A549 (cell line): Measurements from ENCODE around the gene ETFB. TPM values are rescaled to one million over a fixed set of nuclear protein-coding genes. Genes with fewer than 3 reads are reported as not detected.

Source experiments
- polyA plus RNA-seq, 4 experiments: library from polyadenylated mRNA; depleted of rRNA in 3 of 4; stranded (reverse); fragments of >200 nt; fragmentation: RNase III in 1 of 4; extraction: RNeasy Plus Mini Kit Qiagen cat#74134 plus additional on column Dnase treatment in 1 of 4; gene quantifications; 2 replicates in 3 of 4; 3 replicates in 1 of 4; pipeline ENCODE4 v1.2.3, GENCODE V29; 2011 to 2017

The ETFB gene
- polyA plus RNA-seq, 2 of the 4 experiments (the other 2 are of a cell fraction): 149 to 267 TPM

Other genes starting within 250 kb of the ETFB start
- not detected in 2 replicates for gene SIGLEC9, start 241.5 kb downstream of the ETFB start, polyA plus RNA-seq (2011; rRNA removed)
- not detected in 3 replicates for gene SIGLEC9, start 241.5 kb downstream of the ETFB start, polyA plus RNA-seq (2017; fragmentation: RNase III; extraction: RNeasy Plus Mini Kit Qiagen cat#74134 plus additional on column Dnase treatment)
- gene SIGLEC7, start 224.1 kb downstream of the ETFB start, polyA plus RNA-seq (2011; rRNA removed): not detected in 2 replicates
- not detected in 3 replicates for gene SIGLEC7, start 224.1 kb downstream of the ETFB start, polyA plus RNA-seq (2017; fragmentation: RNase III; extraction: RNeasy Plus Mini Kit Qiagen cat#74134 plus additional on column Dnase treatment)
- 0.10 and 0.40 TPM in 2 replicates for gene CD33, start 141.3 kb downstream of the ETFB start, polyA plus RNA-seq (2011; rRNA removed)
- gene CD33, start 141.3 kb downstream of the ETFB start, polyA plus RNA-seq (2017; fragmentation: RNase III; extraction: RNeasy Plus Mini Kit Qiagen cat#74134 plus additional on column Dnase treatment): 0.13 TPM in 1 of 3 replicates, not detected in the others
- not detected in 2 replicates for gene SIGLECL1, start 115.3 kb downstream of the ETFB start, polyA plus RNA-seq (2011; rRNA removed)
- gene SIGLECL1, start 115.3 kb downstream of the ETFB start, polyA plus RNA-seq (2017; fragmentation: RNase III; extraction: RNeasy Plus Mini Kit Qiagen cat#74134 plus additional on column Dnase treatment): not detected in 3 replicates
- gene IGLON5, start 54.7 kb downstream of the ETFB start, polyA plus RNA-seq (2011; rRNA removed): 0.04 and 0.08 TPM in 2 replicates
- gene IGLON5, start 54.7 kb downstream of the ETFB start, polyA plus RNA-seq (2017; fragmentation: RNase III; extraction: RNeasy Plus Mini Kit Qiagen cat#74134 plus additional on column Dnase treatment): 0.05 to 0.06 TPM in 2 of 3 replicates, not detected in the other
- gene VSIG10L, start 24.2 kb downstream of the ETFB start, polyA plus RNA-seq (2011; rRNA removed): 8.6 and 9.2 TPM in 2 replicates
- 5.7 to 6.8 TPM (median 6.7 TPM) in 3 replicates for gene VSIG10L, start 24.2 kb downstream of the ETFB start, polyA plus RNA-seq (2017; fragmentation: RNase III; extraction: RNeasy Plus Mini Kit Qiagen cat#74134 plus additional on column Dnase treatment)
- 1.1 and 1.7 TPM in 2 replicates for gene CLDND2, start 2.6 kb upstream of the ETFB start, polyA plus RNA-seq (2011; rRNA removed)
- 1.7 to 3.0 TPM (median 2.8 TPM) in 3 replicates for gene CLDND2, start 2.6 kb upstream of the ETFB start, polyA plus RNA-seq (2017; fragmentation: RNase III; extraction: RNeasy Plus Mini Kit Qiagen cat#74134 plus additional on column Dnase treatment)
- not detected in 2 replicates for gene NKG7, start 6.3 kb upstream of the ETFB start, polyA plus RNA-seq (2011; rRNA removed)
- not detected in 3 replicates for gene NKG7, start 6.3 kb upstream of the ETFB start, polyA plus RNA-seq (2017; fragmentation: RNase III; extraction: RNeasy Plus Mini Kit Qiagen cat#74134 plus additional on column Dnase treatment)
- gene LIM2, start 21.6 kb upstream of the ETFB start, polyA plus RNA-seq (2011; rRNA removed): not detected in 2 replicates
- not detected in 3 replicates for gene LIM2, start 21.6 kb upstream of the ETFB start, polyA plus RNA-seq (2017; fragmentation: RNase III; extraction: RNeasy Plus Mini Kit Qiagen cat#74134 plus additional on column Dnase treatment)
- gene C19orf84, start 24.2 kb upstream of the ETFB start, polyA plus RNA-seq (2011; rRNA removed): not detected in 2 replicates
- not detected in 3 replicates for gene C19orf84, start 24.2 kb upstream of the ETFB start, polyA plus RNA-seq (2017; fragmentation: RNase III; extraction: RNeasy Plus Mini Kit Qiagen cat#74134 plus additional on column Dnase treatment)
- gene SIGLEC10, start 51.3 kb upstream of the ETFB start, polyA plus RNA-seq (2011; rRNA removed): not detected in 2 replicates
- gene SIGLEC10, start 51.3 kb upstream of the ETFB start, polyA plus RNA-seq (2017; fragmentation: RNase III; extraction: RNeasy Plus Mini Kit Qiagen cat#74134 plus additional on column Dnase treatment): not detected in 3 replicates
- gene SIGLEC8, start 92.1 kb upstream of the ETFB start, polyA plus RNA-seq (2011; rRNA removed): not detected in 2 replicates
- not detected in 3 replicates for gene SIGLEC8, start 92.1 kb upstream of the ETFB start, polyA plus RNA-seq (2017; fragmentation: RNase III; extraction: RNeasy Plus Mini Kit Qiagen cat#74134 plus additional on column Dnase treatment)
- not detected in 2 replicates for gene CEACAM18, start 112.2 kb upstream of the ETFB start, polyA plus RNA-seq (2011; rRNA removed)
- not detected in 3 replicates for gene CEACAM18, start 112.2 kb upstream of the ETFB start, polyA plus RNA-seq (2017; fragmentation: RNase III; extraction: RNeasy Plus Mini Kit Qiagen cat#74134 plus additional on column Dnase treatment)
- not detected in 2 replicates for gene SIGLEC12, start 135.4 kb upstream of the ETFB start, polyA plus RNA-seq (2011; rRNA removed)
- not detected in 3 replicates for gene SIGLEC12, start 135.4 kb upstream of the ETFB start, polyA plus RNA-seq (2017; fragmentation: RNase III; extraction: RNeasy Plus Mini Kit Qiagen cat#74134 plus additional on column Dnase treatment)
- gene SIGLEC6, start 165.3 kb upstream of the ETFB start, polyA plus RNA-seq (2011; rRNA removed): not detected in 2 replicates
- not detected in 3 replicates for gene SIGLEC6, start 165.3 kb upstream of the ETFB start, polyA plus RNA-seq (2017; fragmentation: RNase III; extraction: RNeasy Plus Mini Kit Qiagen cat#74134 plus additional on column Dnase treatment)
- gene ZNF175, start 204.9 kb upstream of the ETFB start, polyA plus RNA-seq (2011; rRNA removed): 6.4 and 7.5 TPM in 2 replicates
- gene ZNF175, start 204.9 kb upstream of the ETFB start, polyA plus RNA-seq (2017; fragmentation: RNase III; extraction: RNeasy Plus Mini Kit Qiagen cat#74134 plus additional on column Dnase treatment): 2.9 to 3.8 TPM (median 3.3 TPM) in 3 replicates